Measurements from ENCODE around the gene MAP3K4. TPM values are rescaled to one million over a fixed set of nuclear protein-coding genes. Genes with fewer than 3 reads are reported as not detected.

The MAP3K4 gene
- total RNA-seq, 1 donor from 2014 or later = 56.7 TPM

- no peak for DNase-seq (ENCODE audit: extremely low spot score in 2 of 2)
- Histone ChIP-seq H3K4me3 (no peak overlapping the region), H3K27ac (no peak overlapping the region), H3K9me3 (no peaks in the 10 kb centered on the region), H3K27me3 (no peaks in the 10 kb centered on the region), H3K36me3 (peaks cover 0 to 5% of the 10 kb centered on the region in 2 donors), H3K4me1 (no peaks in the 10 kb centered on the region)
- intact Hi-C loops (cut with DNase I) = no loop called here
- TF ChIP-seq POLR2A (IDR thresholded peaks at IDR 0.05) = no peak
- no peak for TF ChIP-seq CTCF (IDR thresholded peaks at IDR 0.05)
- TF ChIP-seq POLR2AphosphoS5 (IDR thresholded peaks at IDR 0.05; ENCODE audit: insufficient read depth in 1 of 2, low read depth in 1 of 2) = no peak
These were observed 159.0 kb downstream of the MAP3K4 start for GRCh38 chr6:161150566-161150965.

DNA sequence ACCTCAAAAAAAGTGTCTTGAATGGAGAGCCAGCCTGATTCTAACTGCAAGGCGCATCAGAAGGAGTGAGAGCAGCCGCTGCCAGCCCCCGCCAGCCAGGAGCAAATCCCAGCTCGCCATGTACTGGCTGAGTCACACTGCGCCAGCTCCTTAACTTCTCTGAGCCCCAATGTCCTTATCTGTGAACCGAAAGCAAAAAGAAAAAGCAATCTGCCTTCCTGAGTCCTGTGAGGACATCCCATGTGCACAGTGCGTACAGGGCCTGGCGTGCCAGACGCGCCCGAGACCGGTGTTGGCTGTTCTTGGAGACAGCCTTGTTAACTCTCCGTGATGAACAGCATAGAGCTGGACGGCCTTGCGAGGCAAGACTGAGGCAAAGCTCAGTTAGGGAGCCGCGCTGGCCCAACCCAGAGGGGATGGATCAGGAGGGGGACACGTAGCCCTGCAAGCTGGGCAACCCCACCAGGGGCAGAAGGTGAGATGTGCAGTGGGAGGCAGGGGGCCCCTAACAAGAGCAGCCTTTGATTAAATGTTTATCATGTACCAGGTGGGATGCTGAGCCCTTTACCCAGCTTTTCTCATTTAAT lies 159.6 kb downstream of the MAP3K4 start:
- Histone ChIP-seq H3K27ac (no peak overlapping the region), H3K36me3 (peaks cover 0 to 3% of the 10 kb centered on the region in 2 donors), H3K4me3 (no peak overlapping the region), H3K4me1 (no peaks in the 10 kb centered on the region), H3K27me3 (no peaks in the 10 kb centered on the region), H3K9me3 (no peaks in the 10 kb centered on the region)
- intact Hi-C loops (cut with DNase I) = no loop called here
- DNase-seq (ENCODE audit: extremely low spot score in 2 of 2) = no peak
- TF ChIP-seq POLR2AphosphoS5 (IDR thresholded peaks at IDR 0.05; ENCODE audit: insufficient read depth in 1 of 2, low read depth in 1 of 2) = no peak
- TF ChIP-seq POLR2A (IDR thresholded peaks at IDR 0.05) = no peak
- no peak for TF ChIP-seq CTCF (IDR thresholded peaks at IDR 0.05)

DNA sequence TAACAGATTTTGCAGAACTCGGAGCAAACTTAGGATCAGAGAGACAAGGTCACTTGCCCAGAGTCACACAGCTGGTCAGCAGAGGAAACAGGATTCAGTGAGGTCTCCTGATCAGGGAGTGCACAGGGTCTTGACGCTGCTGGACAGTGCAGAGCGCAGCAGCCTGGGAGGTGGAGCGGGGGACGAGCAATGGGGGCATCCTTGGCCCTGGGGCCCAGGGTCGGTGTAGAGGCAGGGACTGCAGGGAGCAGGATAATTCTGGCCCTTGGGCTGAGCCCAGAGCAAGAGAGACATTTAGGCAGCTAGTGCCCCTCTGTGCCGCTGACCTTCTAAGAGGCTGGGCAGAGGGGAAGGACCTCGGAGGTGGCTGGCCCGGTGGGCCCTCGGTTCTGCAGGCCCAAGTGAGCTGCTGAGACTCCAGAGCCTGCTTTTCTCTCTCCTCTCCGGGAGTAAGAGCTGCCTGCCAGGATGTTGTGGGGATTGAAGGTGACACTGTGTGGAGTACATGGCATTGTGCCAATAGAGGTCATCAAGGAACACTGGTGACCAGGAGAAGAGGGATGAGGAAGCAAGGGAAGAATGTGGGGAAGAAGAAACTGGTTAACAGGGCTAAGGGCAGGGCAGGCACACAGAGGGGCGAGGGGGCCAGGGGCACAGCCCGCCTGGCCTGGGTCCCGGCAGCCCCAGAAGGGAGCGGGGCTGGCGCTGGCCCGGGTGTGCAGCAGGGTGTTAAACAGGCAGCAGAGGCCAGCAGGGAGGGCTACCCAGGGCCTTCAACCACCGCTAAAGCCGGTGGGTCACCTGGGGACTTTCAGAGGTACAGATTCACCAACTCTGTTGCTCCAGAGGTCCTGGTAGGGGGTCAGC lies 160.3 kb downstream of the MAP3K4 start:
- DNase-seq (ENCODE audit: extremely low spot score in 2 of 2) = no peak
- no peaks in the 10 kb centered on the region for H3K36me3 ChIP-seq
- TF ChIP-seq POLR2AphosphoS5 (IDR thresholded peaks at IDR 0.05; ENCODE audit: insufficient read depth in 1 of 2, low read depth in 1 of 2) (no peak), CTCF (IDR thresholded peaks at IDR 0.05) (no peak), POLR2A (IDR thresholded peaks at IDR 0.05) (no peak)
- H3K27ac ChIP-seq = no peak overlapping the region
- H3K4me1 ChIP-seq = no peaks in the 10 kb centered on the region
- H3K4me3 ChIP-seq = no peak overlapping the region
- H3K27me3 ChIP-seq = no peaks in the 10 kb centered on the region
- intact Hi-C loops (cut with DNase I) = no loop called here
- H3K9me3 ChIP-seq = no peaks in the 10 kb centered on the region

GRCh38 chr6:161152527-161152862 lies 160.9 kb downstream of the MAP3K4 start:
- H3K36me3 ChIP-seq = no peaks in the 10 kb centered on the region
- DNase-seq (ENCODE audit: extremely low spot score in 2 of 2) = no peak
- H3K4me1 ChIP-seq = no peaks in the 10 kb centered on the region
- H3K4me3 ChIP-seq = no peak overlapping the region
- TF ChIP-seq POLR2AphosphoS5 (IDR thresholded peaks at IDR 0.05; ENCODE audit: insufficient read depth in 1 of 2, low read depth in 1 of 2) (no peak), POLR2A (IDR thresholded peaks at IDR 0.05) (no peak), CTCF (IDR thresholded peaks at IDR 0.05) (no peak)
- intact Hi-C loops (cut with DNase I) = no loop called here
- H3K27me3 ChIP-seq = no peaks in the 10 kb centered on the region
- no peaks in the 10 kb centered on the region for H3K9me3 ChIP-seq
- H3K27ac ChIP-seq = no peak overlapping the region

Measured in vagina (tissue), 2 donors.